PC-9 (cell line): ENCODE data around the gene KLC4.

Experiments
- CTCF ChIP-seq: fragments of 200-600 bp; sonication (generic); conservative IDR thresholded peaks from 2 replicates; pipeline ENCODE4 v1.6.1; 2017; ENCODE audit warnings: mixed run types, antibody characterized with exemption, mild to moderate bottlenecking, moderate library complexity
- EZH2 ChIP-seq: fragments of 200-600 bp; sonication (generic); IDR thresholded peaks from 2 replicates; pipeline ENCODE4 v1.8.0; 2017; ENCODE audit warnings: antibody characterized with exemption, low read depth

GRCh38 chr6:43029120-43029519 lies 30.3 kb upstream of the KLC4 start:
- TF ChIP-seq CTCF (no peak), EZH2 (no peak)
